ENCODE data around the gene TLX2.

TLX2 gene

GRCh38 chr2:74496997-74497776 lies 17.1 kb upstream of the TLX2 start:
- DNase-seq (ENCODE audit: low read depth in 2 of 2): no peak

- DNase-seq (ENCODE audit: low read depth in 2 of 2): no peak
These were observed 16.3 kb upstream of the TLX2 start for GRCh38 chr2:74497777-74498499.

- DNase-seq (ENCODE audit: low read depth in 2 of 2): no peak
These were observed 15.6 kb upstream of the TLX2 start for GRCh38 chr2:74498500-74499266.

GRCh38 chr2:74499267-74499939 lies 14.8 kb upstream of the TLX2 start, which contains the start of gene LBX2:
TSS of gene LBX2 (minus strand) at chr2:74499603. CDS start at chr2:74499537, 66 bp downstream.
- no peak for DNase-seq (ENCODE audit: low read depth in 2 of 2)

DNA sequence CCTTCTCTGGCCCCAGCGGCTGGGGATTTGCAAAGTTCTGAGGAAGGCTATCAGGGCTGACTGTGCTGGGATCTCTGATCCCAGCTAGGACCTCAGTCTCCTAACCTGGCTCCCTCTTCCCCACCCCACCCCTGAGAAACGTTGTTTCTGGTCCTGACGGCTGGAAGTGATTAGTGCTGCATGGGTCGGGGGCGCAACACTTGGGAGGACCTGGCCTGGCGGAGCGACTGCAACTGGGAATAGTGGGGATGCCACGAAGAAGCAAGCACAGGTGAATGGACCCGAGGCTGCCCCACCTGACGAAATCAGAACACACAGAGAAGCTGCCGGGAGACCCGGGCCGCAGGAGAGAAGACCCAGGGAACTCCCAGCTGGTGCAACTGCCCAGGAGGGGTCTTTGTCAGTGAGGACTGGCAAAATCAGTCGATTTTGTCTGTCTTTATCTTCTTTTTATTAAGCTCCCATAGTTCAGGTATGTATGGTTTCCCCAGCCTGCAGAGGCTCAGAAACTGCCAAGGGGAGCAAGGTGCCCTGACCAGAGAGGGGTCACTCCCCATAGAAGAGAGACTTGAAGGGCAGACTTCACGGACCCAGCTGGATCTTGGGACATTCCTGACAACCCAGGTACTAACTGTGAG lies 14.2 kb upstream of the TLX2 start:
- DNase-seq (ENCODE audit: low read depth in 2 of 2): no peak

DNA sequence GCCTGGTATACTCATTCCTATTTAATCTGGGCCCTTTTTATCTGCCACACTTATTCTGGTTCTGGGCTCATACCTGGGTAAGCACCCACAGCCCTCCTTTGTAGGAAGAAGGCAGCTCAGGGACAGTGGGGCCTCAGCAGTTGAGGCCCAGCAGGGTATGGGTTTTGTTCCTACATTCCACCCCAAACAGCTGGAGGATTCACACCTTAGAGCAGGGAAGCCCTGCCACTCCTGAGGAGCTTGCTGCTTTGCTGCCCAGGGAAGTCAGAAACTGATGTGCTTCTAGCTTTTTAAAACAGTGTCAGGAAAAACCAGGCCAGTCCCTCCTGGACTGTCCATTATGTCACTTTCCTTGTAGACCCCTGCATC lies 13.7 kb upstream of the TLX2 start:
- DNase-seq (ENCODE audit: low read depth in 2 of 2): no peak

DNA sequence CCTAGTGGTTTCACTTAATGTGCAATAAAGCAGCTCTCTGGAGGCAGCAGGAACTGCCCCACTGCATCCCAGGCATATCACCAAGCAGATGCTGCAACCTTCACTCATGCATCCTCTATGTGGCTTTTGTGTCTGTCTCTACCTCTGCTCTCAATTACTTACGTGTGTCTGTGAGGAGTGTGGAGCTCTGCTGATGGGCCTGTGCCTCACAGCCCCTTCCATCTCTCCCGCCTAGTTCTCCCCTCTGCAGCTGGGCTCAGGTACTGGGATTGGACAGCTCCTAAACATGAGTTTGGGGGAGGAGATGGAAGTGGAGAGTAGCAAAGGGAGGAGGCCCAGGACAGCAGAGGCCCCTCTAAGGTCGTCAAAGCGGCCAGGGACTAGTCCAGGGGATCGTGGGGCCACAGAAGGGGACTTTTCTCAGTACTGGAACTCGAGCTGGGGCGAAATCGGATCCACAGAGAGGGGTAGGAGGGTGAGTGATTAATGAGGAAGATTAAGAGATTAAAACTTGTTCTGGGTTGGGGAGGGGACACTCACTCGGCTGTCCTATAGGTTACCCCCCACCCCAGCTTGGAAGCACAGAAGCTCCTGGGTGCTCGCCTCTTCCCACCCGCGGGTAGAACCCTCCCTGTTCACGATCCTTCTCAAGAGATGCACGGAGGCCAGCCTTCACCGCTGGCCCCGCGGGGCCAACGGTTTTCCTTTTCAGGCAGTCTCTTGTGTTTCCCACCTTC lies 12.7 kb upstream of the TLX2 start:
- no peak for DNase-seq (ENCODE audit: low read depth in 2 of 2)

DNA sequence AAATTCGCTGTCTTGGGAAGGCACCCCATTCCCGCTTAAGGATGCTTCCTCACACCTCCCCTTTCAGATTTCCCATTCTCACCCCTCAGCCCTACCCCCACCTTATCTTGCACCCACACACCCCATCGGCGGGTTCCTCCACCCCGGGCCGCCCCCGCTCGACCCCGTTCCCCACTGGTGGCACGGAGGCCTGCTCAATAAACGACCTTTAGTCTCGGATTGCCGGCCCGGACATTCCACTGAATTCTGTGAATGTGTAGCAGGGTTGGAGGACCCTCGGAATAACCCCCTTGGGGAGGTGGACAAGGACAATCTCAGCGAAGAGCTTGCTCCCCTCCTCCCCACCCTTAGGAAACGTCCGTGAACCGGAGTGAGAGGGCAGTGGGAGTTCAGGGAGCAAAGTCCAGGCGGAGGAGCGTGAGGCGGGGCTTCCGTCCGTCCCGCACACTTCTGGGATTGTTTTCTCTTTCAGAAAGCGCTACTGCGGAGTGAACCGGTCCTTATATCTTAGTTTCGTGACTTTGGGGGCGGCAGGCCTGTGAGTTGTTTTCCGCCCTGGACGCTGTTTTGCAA lies 12.0 kb upstream of the TLX2 start:
- no peak for DNase-seq (ENCODE audit: low read depth in 2 of 2)

DNA sequence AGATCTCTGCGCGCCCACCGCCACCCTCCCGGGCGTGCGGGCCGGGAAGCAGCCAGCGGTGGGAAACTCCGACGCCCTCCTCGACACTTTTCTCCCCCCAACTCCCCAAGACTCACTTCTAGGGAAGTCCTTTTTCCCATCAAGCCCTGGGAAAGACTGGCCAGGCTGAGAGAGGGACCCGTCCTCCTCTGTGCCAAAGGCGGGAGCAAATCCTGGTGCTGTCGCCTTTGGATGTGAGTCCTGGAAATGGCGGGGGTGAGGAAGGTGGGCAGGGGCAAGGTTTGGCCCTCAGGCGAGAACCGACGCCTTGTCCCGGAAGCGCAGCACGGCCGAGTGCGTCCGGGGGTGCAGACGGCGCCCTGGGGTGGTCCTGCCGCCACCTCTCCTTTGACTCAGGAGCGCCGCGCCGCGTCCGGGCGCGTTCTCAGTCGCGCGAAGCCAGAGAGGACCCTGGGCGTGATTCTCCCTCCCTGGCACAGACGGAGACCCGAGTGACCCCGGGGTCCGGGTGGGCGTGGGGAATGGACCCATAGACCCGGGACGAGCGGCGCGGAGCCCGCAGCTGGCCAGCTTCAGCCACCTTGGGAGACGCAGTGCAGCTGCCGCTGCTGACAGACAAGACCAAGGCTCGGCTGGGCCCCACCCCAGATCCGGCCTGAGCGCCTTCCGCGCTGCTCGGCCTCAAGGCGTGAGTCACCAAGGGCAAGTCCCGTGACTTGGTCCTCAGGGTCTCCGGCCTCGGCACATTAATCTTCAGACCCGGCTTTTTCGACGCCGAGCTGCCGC lies 11.3 kb upstream of the TLX2 start:
- no peak for DNase-seq (ENCODE audit: low read depth in 2 of 2)

DNA sequence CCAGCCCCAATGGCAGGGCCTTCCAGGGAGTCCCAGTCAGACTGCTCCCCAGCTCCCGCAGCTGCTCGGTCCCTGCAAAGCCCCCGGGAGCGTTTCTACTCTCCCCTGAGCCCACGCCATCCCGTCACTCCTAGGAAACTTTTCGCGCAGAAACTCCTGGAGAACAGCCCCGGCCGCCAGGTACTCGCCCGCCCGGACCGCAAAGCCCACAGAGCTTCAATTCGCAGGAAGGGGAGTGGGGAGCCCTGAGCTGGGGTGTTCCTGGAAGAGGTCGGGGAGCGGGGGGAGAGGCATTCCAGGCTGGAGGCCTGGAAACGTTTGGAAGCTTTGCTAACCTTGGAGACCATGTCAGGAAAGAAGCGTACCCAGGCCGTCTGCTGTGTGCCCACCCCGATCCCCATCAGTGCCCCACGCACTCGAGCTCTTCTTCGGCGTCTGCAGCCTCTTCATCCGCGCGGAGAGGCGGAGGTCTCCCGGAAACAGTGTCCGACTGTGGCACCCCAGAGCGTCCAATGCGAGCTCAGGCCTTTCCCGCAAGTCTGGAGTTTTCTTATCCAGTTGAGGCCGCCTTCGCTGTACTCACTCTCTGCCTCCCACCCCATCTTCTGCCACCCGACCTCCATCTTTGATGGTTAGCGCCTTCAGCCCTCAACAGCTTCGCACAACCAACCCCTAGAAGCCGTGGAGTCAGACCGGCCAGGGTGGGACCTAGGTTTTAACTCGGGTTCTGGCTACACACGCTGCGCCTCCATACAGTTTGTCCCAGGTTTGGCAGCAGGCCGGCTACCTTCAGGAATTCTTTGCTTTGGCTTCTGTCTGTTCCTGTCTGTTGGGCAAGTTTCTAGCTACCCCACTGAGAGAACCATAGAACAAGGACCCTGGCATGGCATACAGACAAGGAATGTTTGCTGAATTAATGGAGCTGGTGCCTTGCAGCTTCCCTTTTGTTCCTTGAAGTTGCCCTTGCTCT lies 10.5 kb upstream of the TLX2 start:
- DNase-seq (ENCODE audit: low read depth in 2 of 2): no peak

DNA sequence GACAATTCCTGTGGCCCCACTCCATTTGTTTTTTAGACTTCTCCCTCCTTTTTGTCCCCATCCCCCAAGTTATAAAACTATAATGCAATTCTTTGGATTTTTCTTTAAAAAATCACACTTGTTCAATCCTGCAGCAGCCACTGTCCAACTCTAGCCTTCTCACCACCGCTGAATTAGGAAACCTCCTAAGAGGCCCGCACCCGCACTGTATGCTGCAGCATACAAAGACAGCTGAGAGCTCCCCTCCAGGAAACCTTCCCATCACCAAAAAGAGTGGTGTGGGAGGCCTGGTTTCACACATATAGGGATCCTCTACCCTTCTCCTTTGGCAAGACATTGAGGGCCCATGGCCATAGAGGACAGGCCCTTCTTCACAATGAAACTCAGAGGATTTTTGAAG lies 9.7 kb upstream of the TLX2 start:
- no peak for DNase-seq (ENCODE audit: low read depth in 2 of 2)

GRCh38 chr2:74505448-74506246 lies 8.6 kb upstream of the TLX2 start:
- DNase-seq (ENCODE audit: low read depth in 2 of 2): no peak

- peak; percentile 94 to 99 for DNase-seq (ENCODE audit: low read depth in 2 of 2)
These were observed 6.9 kb upstream of the TLX2 start, which contains the start of gene PCGF1 for GRCh38 chr2:74507145-74507925. TSS of gene PCGF1 (minus strand) at chr2:74507695. CDS start at chr2:74507668, 27 bp downstream.

GRCh38 chr2:74507926-74508520 lies 6.2 kb upstream of the TLX2 start:
- DNase-seq (ENCODE audit: low read depth in 2 of 2): no peak

DNA sequence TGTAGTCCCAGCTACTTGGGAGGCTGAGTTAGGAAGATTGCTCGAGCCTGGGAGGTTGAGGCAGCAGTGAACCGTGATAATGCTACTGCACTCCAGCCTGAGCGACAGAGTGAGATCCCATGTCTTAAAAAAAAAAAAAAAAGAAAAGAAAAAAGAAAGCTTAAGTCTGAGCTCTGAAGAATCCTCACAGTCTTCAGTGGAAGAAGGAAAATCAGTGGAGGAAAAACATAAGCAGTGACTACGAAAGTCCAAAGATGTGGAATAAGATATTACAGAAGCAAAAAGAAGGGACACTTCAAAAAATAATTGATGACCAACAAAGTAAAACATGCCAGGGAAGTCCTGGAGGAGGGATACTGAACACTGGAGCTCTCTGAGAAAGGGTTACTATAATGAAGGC lies 4.0 kb upstream of the TLX2 start:
- DNase-seq (ENCODE audit: low read depth in 2 of 2): no peak

Measured in stimulated activated CD4-positive, alpha-beta T cell treated with anti-CD3 and anti-CD28 coated beads, Interleukin-1b, Interleukin-23, amount 100 ng/mL, for 1 hour (primary cell).